Upper lobe of right lung (tissue), 1 donor: ENCODE data around the gene PDE3A. TPM values are rescaled to one million over a fixed set of nuclear protein-coding genes. Genes with fewer than 3 reads are reported as not detected.

ENCODE experiments used
- ATAC-seq: fragments of 200-7000 bp; cut with Tn5 transposase; one replicate; pipeline ENCODE4 v1.9.1; 2020; ENCODE audit warnings: mild to moderate bottlenecking, moderate library complexity
- DNase-seq: peaks from one replicate; pipeline ENCODE4 v3.0.0-alpha.2; 2020
- H3K27ac ChIP-seq: fragments of 200-600 bp; one replicate; pipeline ENCODE4 v1.8.0; 2022
- H3K27me3 ChIP-seq: fragments of 200-600 bp; one replicate; pipeline ENCODE4 v1.8.0; 2022; ENCODE audit warnings: mild to moderate bottlenecking
- H3K36me3 ChIP-seq: fragments of 200-600 bp; one replicate; pipeline ENCODE4 v1.8.0; 2022
- H3K4me1 ChIP-seq: fragments of 200-600 bp; one replicate; pipeline ENCODE4 v1.8.0; 2022
- H3K4me3 ChIP-seq: fragments of 200-600 bp; one replicate; pipeline ENCODE4 v1.8.0; 2022; ENCODE audit warnings: mild to moderate bottlenecking
- H3K9me3 ChIP-seq: fragments of 200-600 bp; one replicate; pipeline ENCODE4 v1.8.0; 2022
- intact Hi-C: fragments of 100-400 bp; cut with DNase I; formaldehyde crosslinking; loops from one replicate; pipeline ENCODE4 v1.11.0; 2022
- total RNA-seq: library from RNA; stranded (reverse); fragmentation: NEBNext Ultra II Directional; extraction: Animal tissue kit (Norgen Biotek cat#: 25700); gene quantifications from one replicate; pipeline ENCODE4 v1.2.1, GENCODE V29; 2021
- TF ChIP-seq, protein P1 (sequence below): fragments of 200-600 bp; IDR thresholded peaks from one replicate; pipeline ENCODE4 v1.8.0; 2022; ENCODE audit warnings: antibody characterized with exemption
- donor health status: DM: no; HTN: yes; CAD: no; lungs with severe emphysema.

PDE3A gene
- total RNA-seq, 1 donor from 2014 or later, result 8.4 TPM

DNA sequence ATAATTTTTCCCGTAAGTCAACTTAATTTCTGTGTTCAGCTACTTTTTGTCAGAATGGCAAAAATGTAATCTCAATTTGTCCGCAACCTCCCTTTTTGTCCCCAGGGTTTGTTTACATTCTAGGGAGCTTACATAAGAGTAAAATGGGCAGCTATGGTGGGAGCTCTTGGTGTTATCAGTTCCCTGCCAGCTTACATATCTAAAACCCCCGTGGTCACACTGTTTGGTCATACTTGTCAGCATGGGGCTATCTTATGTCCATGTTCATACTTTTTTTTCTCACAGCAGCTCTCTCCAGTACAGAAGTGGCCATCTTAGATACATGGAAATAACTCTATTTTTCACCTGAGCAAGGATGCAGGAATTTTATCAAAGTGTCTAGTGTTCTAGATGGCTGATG is 343.5 kb downstream of the PDE3A start:
- no peak overlapping the region for H3K27ac ChIP-seq
- intact Hi-C loops, result no loop called here
- H3K27me3 ChIP-seq, result no peaks in the 10 kb centered on the region
- no peaks in the 10 kb centered on the region for H3K4me1 ChIP-seq
- TF ChIP-seq, protein P1, sequence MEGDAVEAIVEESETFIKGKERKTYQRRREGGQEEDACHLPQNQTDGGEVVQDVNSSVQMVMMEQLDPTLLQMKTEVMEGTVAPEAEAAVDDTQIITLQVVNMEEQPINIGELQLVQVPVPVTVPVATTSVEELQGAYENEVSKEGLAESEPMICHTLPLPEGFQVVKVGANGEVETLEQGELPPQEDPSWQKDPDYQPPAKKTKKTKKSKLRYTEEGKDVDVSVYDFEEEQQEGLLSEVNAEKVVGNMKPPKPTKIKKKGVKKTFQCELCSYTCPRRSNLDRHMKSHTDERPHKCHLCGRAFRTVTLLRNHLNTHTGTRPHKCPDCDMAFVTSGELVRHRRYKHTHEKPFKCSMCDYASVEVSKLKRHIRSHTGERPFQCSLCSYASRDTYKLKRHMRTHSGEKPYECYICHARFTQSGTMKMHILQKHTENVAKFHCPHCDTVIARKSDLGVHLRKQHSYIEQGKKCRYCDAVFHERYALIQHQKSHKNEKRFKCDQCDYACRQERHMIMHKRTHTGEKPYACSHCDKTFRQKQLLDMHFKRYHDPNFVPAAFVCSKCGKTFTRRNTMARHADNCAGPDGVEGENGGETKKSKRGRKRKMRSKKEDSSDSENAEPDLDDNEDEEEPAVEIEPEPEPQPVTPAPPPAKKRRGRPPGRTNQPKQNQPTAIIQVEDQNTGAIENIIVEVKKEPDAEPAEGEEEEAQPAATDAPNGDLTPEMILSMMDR, result no peak
- no peak for DNase-seq
- no peaks in the 10 kb centered on the region for H3K36me3 ChIP-seq
- no peaks in the 10 kb centered on the region for H3K9me3 ChIP-seq
- ATAC-seq, result no peak
- H3K4me3 ChIP-seq, result no peak overlapping the region

DNA sequence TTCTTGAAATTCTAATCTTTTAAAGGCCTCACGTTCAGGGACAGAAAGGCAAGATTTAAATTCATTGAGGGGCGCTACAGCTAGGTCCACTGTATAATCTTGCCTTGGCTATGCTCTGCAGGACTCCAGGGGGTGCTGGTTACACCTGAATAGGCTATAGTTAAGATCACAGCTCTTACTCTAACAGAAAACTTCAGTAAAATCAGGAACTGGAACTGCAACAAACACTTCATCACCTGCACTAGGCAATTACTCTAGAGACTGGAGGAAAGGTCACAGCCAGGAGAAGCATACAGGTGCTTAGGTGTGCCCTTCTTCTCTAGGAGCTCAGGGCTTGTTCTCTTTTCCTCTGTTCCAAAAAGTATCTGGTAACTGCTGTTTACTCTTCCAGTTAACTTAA is 347.7 kb downstream of the PDE3A start:
- no peak overlapping the region for H3K27ac ChIP-seq
- no peak for DNase-seq
- TF ChIP-seq, protein P1, result no peak
- intact Hi-C loops, result no loop called here
- no peaks in the 10 kb centered on the region for H3K9me3 ChIP-seq
- no peaks in the 10 kb centered on the region for H3K36me3 ChIP-seq
- no peak for ATAC-seq
- no peaks in the 10 kb centered on the region for H3K4me1 ChIP-seq
- H3K4me3 ChIP-seq, result no peak overlapping the region
- H3K27me3 ChIP-seq, result no peaks in the 10 kb centered on the region

DNA sequence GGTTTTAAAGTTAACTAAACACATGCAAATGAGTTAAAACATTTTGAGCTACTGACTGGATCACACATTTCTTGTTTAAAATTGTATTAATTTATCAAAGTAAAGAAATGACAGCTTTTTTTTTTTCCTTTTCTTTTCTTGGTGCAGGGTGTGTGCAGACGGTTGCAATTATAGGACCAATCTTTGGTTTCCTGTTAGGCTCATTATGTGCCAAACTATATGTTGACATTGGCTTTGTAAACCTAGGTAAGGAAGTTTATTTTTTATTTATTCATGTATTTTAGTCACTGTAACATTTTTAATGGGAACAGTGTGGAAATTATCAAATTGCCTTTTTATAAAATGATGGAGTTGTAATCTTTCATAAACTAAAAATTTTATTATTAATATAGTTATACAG is 348.6 kb downstream of the PDE3A start:
- no peak overlapping the region for H3K4me3 ChIP-seq
- intact Hi-C loops, result no loop called here
- ATAC-seq, result no peak
- no peak for DNase-seq
- no peaks in the 10 kb centered on the region for H3K4me1 ChIP-seq
- TF ChIP-seq, protein P1, result no peak
- no peaks in the 10 kb centered on the region for H3K36me3 ChIP-seq
- no peak overlapping the region for H3K27ac ChIP-seq
- no peaks in the 10 kb centered on the region for H3K27me3 ChIP-seq
- no peaks in the 10 kb centered on the region for H3K9me3 ChIP-seq

DNA sequence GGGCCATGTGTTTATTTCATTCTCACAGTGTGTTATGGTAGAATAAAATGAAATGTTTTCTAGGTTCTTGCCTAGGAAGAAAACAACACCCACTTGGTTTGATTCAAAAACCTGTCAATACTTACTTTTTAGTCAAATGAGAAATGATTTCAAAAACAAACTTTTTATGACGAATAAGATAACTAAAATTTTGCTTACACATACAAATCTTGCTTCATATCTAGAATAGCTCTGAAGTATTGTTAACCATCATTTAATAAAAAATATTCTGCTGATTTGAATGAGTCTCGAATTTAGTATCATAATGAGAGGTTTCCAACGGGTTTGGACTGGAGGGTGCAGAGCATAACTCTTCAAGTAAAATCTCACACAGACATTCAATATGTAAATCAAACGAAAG is 350.0 kb downstream of the PDE3A start:
- TF ChIP-seq, protein P1, result no peak
- Histone ChIP-seq H3K27me3 (no peaks in the 10 kb centered on the region), H3K4me3 (no peak overlapping the region), H3K36me3 (no peaks in the 10 kb centered on the region), H3K4me1 (no peaks in the 10 kb centered on the region), H3K27ac (no peak overlapping the region), H3K9me3 (no peaks in the 10 kb centered on the region)
- intact Hi-C loops, result no loop called here
- ATAC-seq, result no peak
- no peak for DNase-seq

DNA sequence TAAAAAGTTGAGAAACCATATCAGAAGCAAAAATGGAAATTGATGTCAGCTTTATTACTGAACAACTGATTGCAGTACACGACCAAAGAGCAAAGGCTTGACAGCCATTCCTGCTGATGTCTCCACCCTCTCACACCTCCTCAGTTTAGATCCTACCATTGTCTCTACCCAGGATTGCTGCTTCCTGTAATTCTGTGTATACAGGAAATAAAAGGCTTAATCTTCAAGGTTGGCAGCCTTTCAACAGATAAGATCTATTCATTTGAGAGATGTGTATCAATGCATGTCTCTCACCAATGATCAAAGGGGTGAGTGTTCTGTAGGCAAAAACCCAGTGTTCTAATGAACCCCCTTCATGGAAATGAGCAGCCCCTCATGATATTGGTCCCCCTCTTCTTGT is 353.8 kb downstream of the PDE3A start:
- H3K27ac ChIP-seq, result no peak overlapping the region
- H3K4me3 ChIP-seq, result no peak overlapping the region
- no peaks in the 10 kb centered on the region for H3K27me3 ChIP-seq
- intact Hi-C loops, result no loop called here
- no peak for ATAC-seq
- DNase-seq, result no peak
- no peaks in the 10 kb centered on the region for H3K9me3 ChIP-seq
- H3K4me1 ChIP-seq, result no peaks in the 10 kb centered on the region
- H3K36me3 ChIP-seq, result no peaks in the 10 kb centered on the region
- TF ChIP-seq, protein P1, result no peak

DNA sequence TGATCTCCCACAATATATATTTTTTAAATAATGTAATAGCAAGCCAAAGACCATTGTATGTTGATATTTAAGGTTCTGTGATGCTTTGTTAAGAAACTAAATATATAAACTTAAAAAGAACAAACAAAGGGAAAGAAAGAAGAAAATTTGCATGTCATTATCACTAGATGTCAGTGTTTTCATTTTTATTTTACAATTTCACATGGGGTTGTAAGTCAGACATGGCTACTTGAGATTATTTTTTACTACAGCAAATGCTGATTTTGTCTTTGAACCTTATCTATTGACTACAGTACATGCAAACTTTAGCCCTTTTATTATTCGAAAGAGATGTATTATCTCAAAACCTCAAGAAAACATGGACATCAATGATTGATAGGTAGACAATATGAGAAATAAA is 362.9 kb downstream of the PDE3A start:
- Histone ChIP-seq H3K4me3 (no peak overlapping the region), H3K4me1 (no peaks in the 10 kb centered on the region), H3K9me3 (no peaks in the 10 kb centered on the region), H3K27ac (no peak overlapping the region), H3K36me3 (no peaks in the 10 kb centered on the region), H3K27me3 (no peaks in the 10 kb centered on the region)
- ATAC-seq (no peak), DNase-seq (no peak)
- intact Hi-C loops, result no loop called here
- TF ChIP-seq, protein P1, result no peak
